GM12878 (cell line): ENCODE results near the gene INHBE.
"Not testable (repeated sequence)": the region's sequence is repeated elsewhere in the genome, so short reads cannot be mapped to it uniquely, and the experiment has no call there.

Experiments used
- CTCF ChIP-seq, 3 experiments: IDR thresholded peaks in 2 of 3; conservative IDR thresholded peaks in 1 of 3; 2 replicates each; pipeline ENCODE4 v1.5.1; 2011; ENCODE audit warnings: low read depth in 3 of 3, low read length in 3 of 3, mild to moderate bottlenecking in 3 of 3, control low read depth in 2 of 3, moderate library complexity in 2 of 3, inconsistent platforms in 1 of 3, mixed read lengths in 1 of 3; ENCODE audit not compliant: control insufficient read depth in 2 of 3, insufficient read depth in 1 of 3; ENCODE audit errors: extremely low read depth in 1 of 3
- EZH2 ChIP-seq: IDR thresholded peaks from 2 replicates; pipeline ENCODE4 v1.6.1; 2012; ENCODE audit warnings: low read depth, mild to moderate bottlenecking, control low read depth, inconsistent platforms, low read length, borderline replicate concordance; ENCODE audit not compliant: control insufficient read depth
- JUND ChIP-seq: IDR thresholded peaks from 2 replicates; pipeline ENCODE4 v1.6.1; 2012; ENCODE audit warnings: low read depth, mild to moderate bottlenecking, low read length, improper control_type of control experiment, moderate library complexity
- KDM1A ChIP-seq: fragments of 200-600 bp; sonication (generic); IDR thresholded peaks from 2 replicates; pipeline ENCODE4 v1.6.1; 2016; ENCODE audit warnings: borderline replicate concordance
- MAX ChIP-seq: IDR thresholded peaks from 2 replicates; pipeline ENCODE4 v1.6.1; 2012; ENCODE audit warnings: low read depth, low read length, improper control_type of control experiment
- MXI1 ChIP-seq: fragments of 150-350 bp; IDR thresholded peaks from 2 replicates; pipeline ENCODE4 v1.6.1; 2011; ENCODE audit warnings: low read depth, mild to moderate bottlenecking, inconsistent platforms, low read length, improper control_type of control experiment
- NRF1 ChIP-seq: conservative IDR thresholded peaks from 2 replicates; pipeline ENCODE4 v1.6.1; 2011; ENCODE audit warnings: mild to moderate bottlenecking, low read depth, low read length, improper control_type of control experiment
- POLR2A ChIP-seq: IDR thresholded peaks from 2 replicates; pipeline ENCODE4 v1.6.1; 2011; ENCODE audit warnings: low read depth, mild to moderate bottlenecking, low read length
- POLR2AphosphoS2 ChIP-seq: IDR thresholded peaks from 2 replicates; pipeline ENCODE4 v1.6.1; 2011; ENCODE audit warnings: low read depth, mild to moderate bottlenecking, low read length, improper control_type of control experiment, moderate library complexity
- RB1 ChIP-seq: fragments of 450-650 bp; formaldehyde crosslinking; IDR thresholded peaks from 2 replicates; pipeline ENCODE4 v1.6.1; 2017; ENCODE audit warnings: mild to moderate bottlenecking, borderline replicate concordance
- SREBF2 ChIP-seq: IDR thresholded peaks from 2 replicates; pipeline ENCODE4 v1.6.1; 2012; ENCODE audit warnings: mild to moderate bottlenecking, low read length
- ZNF274 ChIP-seq: IDR thresholded peaks from one replicate; pipeline ENCODE4 v1.8.0; 2011; ENCODE audit not compliant: insufficient read length, insufficient read depth
- TF ChIP-seq, protein P1 (sequence below): IDR thresholded peaks from 2 replicates; pipeline ENCODE4 v1.6.1; 2011; ENCODE audit warnings: borderline replicate concordance, low read depth, mild to moderate bottlenecking, moderate library complexity, mixed read lengths, low read length; ENCODE audit not compliant: insufficient read depth; ENCODE audit errors: extremely low read length

GRCh38 chr12:57441393-57441792 lies 13.7 kb upstream of the INHBE start:
- not testable (repeated sequence) for TF ChIP-seq SREBF2; CTCF (IDR thresholded peaks at IDR 0.05 in 2 of 3, conservative IDR thresholded peaks at IDR 0.05 in 1 of 3; ENCODE audit: control insufficient read depth in 2 of 3, extremely low read depth in 1 of 3, insufficient read depth in 1 of 3, low read depth in 3 of 3, low read length in 3 of 3); MXI1; ZNF274; POLR2A; RB1; KDM1A; NRF1; MAX; JUND; EZH2; POLR2AphosphoS2
- TF ChIP-seq, protein P1, sequence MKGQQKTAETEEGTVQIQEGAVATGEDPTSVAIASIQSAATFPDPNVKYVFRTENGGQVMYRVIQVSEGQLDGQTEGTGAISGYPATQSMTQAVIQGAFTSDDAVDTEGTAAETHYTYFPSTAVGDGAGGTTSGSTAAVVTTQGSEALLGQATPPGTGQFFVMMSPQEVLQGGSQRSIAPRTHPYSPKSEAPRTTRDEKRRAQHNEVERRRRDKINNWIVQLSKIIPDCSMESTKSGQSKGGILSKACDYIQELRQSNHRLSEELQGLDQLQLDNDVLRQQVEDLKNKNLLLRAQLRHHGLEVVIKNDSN, result not testable (repeated sequence)
